Gastrocnemius medialis (tissue), 4 donors: Measurements from ENCODE around the gene IFT81.

Source experiments
- CTCF ChIP-seq, 5 experiments: fragments of 450-650 bp in 3 of 5; fragments of 200-600 bp in 2 of 5; sonication (generic) in 2 of 5; IDR thresholded peaks in 4 of 5; conservative IDR thresholded peaks in 1 of 5; 1 replicate in 4 of 5; 2 replicates in 1 of 5; pipeline ENCODE4 v1.5.1; 2016 to 2019; ENCODE audit warnings: antibody characterized with exemption in 5 of 5, mild to moderate bottlenecking in 3 of 5, moderate library complexity in 3 of 5
- POLR2A ChIP-seq, 2 donors: fragments of 450-650 bp; IDR thresholded peaks; one replicate each; pipeline ENCODE4 v1.6.1; 2017; ENCODE audit warnings: antibody characterized with exemption in 2 of 2, mild to moderate bottlenecking in 2 of 2, moderate library complexity in 2 of 2

GRCh38 chr12:110179291-110179690 is 55.1 kb downstream of the IFT81 start:
- no peak for TF ChIP-seq CTCF (IDR thresholded peaks at IDR 0.05 in 4 of 5, conservative IDR thresholded peaks at IDR 0.05 in 1 of 5)
- TF ChIP-seq POLR2A (IDR thresholded peaks at IDR 0.05) = no peak
